Chondrocyte (in vitro differentiated cells): ENCODE measurements around the gene ITPKA. TPM values are rescaled to one million over a fixed set of nuclear protein-coding genes. Genes with fewer than 3 reads are reported as not detected.
A peak's percentile ranks its signal among the peaks of the same experiment; 100 is the strongest.

ENCODE experiments used
- DNase-seq: peaks from one replicate; pipeline ENCODE4 v3.0.0; 2021; ENCODE audit warnings: mixed read lengths, low spot score
- H3K27ac Mint-ChIP-seq: one replicate; pipeline ENCODE4 v1.8.0; 2021; ENCODE audit warnings: mild to moderate bottlenecking, moderate library complexity, mixed read lengths; ENCODE audit not compliant: unreplicated experiment
- H3K27me3 Mint-ChIP-seq: 2 replicates; pipeline ENCODE4 v1.8.0; 2021; ENCODE audit warnings: low read depth, mixed read lengths
- H3K36me3 Mint-ChIP-seq: 2 replicates; pipeline ENCODE4 v1.8.0; 2021; ENCODE audit warnings: low read depth, mixed read lengths
- H3K4me1 Mint-ChIP-seq: 2 replicates; pipeline ENCODE4 v1.8.0; 2021; ENCODE audit warnings: low read depth, mild to moderate bottlenecking, mixed read lengths
- H3K4me3 Mint-ChIP-seq: one replicate; pipeline ENCODE4 v1.8.0; 2021; ENCODE audit warnings: mild to moderate bottlenecking, moderate library complexity, mixed read lengths; ENCODE audit not compliant: unreplicated experiment
- H3K9me3 Mint-ChIP-seq: 2 replicates; pipeline ENCODE4 v1.8.0; 2021; ENCODE audit warnings: low read depth, mixed read lengths
- total RNA-seq: library from RNA; stranded (reverse); gene quantifications from 3 replicates; pipeline ENCODE4 v1.2.1, GENCODE V29; 2021
- TF ChIP-seq, protein P1 (sequence below): fragments of 200-600 bp; sonication (generic); IDR thresholded peaks from 2 replicates; pipeline ENCODE4 v1.5.0; 2021; ENCODE audit warnings: antibody characterized with exemption, mild to moderate bottlenecking, moderate library complexity

The ITPKA gene
- total RNA-seq, 1 donor from 2014 or later: 0.32 TPM

DNA sequence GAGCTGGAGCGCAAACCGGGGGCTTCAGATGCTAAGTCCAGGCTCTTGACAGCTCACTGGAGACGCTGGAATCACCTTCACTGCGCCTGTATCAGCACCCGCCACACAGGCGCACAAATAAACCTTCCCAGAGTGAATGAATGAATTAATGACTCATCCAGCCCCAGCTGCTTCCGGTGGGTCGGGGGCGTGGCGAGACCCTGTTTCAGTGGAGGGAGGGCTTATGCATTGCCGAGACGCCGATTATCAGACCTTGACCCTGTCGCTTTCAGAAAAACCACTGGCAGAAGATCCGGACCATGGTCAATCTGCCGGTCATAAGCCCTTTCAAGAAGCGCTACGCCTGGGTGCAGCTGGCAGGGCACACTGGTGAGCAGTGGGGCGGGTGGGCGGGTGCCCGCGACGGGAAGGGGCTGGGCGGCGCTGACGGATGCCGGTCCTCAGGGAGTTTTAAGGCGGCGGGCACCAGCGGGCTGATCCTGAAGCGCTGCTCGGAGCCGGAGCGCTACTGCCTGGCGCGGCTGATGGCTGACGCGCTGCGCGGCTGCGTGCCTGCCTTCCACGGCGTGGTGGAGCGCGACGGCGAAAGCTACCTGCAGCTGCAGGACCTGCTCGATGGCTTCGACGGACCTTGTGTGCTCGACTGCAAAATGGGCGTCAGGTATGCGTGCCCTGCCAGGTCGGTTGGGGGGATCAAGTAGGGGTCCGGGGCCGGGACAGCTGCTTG is 7.7 kb downstream of the ITPKA start:
- Mint-ChIP-seq H3K4me3 (peak overlapping the region; percentile 59), H3K27me3 (peaks cover 64% of the 10 kb centered on the region), H3K36me3 (peaks cover 1% of the 10 kb centered on the region), H3K4me1 (peaks cover 16% of the 10 kb centered on the region), H3K27ac (no peak overlapping the region), H3K9me3 (no peaks in the 10 kb centered on the region)
- TF ChIP-seq, protein P1, sequence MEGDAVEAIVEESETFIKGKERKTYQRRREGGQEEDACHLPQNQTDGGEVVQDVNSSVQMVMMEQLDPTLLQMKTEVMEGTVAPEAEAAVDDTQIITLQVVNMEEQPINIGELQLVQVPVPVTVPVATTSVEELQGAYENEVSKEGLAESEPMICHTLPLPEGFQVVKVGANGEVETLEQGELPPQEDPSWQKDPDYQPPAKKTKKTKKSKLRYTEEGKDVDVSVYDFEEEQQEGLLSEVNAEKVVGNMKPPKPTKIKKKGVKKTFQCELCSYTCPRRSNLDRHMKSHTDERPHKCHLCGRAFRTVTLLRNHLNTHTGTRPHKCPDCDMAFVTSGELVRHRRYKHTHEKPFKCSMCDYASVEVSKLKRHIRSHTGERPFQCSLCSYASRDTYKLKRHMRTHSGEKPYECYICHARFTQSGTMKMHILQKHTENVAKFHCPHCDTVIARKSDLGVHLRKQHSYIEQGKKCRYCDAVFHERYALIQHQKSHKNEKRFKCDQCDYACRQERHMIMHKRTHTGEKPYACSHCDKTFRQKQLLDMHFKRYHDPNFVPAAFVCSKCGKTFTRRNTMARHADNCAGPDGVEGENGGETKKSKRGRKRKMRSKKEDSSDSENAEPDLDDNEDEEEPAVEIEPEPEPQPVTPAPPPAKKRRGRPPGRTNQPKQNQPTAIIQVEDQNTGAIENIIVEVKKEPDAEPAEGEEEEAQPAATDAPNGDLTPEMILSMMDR: no peak
- DNase-seq: no peak

DNA sequence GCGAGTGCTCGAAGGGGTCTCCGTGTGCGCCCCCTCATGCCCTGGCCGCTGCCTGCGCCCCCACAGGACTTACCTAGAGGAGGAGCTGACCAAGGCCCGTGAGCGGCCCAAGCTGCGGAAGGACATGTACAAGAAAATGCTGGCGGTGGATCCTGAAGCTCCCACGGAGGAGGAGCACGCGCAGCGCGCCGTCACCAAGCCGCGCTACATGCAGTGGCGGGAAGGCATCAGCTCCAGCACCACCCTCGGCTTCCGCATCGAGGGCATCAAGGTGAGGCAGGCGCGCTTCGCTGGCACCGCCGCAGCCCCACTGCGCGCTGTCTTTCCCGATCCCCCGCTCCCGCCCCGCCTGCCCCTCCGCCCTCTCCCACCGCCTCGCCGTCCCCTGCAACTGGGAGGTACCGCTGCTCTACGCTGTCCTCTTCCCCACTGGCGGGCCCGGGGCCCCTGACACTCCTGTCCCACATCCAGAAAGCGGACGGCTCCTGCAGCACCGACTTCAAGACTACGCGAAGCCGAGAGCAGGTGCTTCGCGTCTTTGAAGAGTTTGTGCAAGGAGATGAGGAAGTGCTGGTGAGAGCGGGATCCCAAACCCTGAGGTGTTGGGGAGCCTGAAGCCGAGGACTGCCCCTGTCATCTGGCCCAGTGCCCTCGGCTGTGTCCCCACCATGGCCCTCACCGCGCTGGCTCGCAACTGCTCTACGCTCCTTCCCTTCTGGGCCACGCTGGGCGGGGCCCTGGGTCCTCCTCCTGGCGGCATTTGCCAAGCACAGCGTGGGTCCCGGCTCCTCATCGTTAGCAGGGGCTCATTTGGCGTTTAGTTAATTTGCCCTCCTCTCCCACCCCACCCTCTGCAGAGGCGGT is 8.5 kb downstream of the ITPKA start:
- no peak for DNase-seq
- Mint-ChIP-seq H3K9me3 (no peaks in the 10 kb centered on the region), H3K27me3 (peaks cover 56% of the 10 kb centered on the region), H3K27ac (no peak overlapping the region), H3K36me3 (peaks cover 1% of the 10 kb centered on the region), H3K4me1 (peaks cover 16% of the 10 kb centered on the region), H3K4me3 (peak overlapping the region; percentile 57)
- TF ChIP-seq, protein P1: no peak

DNA sequence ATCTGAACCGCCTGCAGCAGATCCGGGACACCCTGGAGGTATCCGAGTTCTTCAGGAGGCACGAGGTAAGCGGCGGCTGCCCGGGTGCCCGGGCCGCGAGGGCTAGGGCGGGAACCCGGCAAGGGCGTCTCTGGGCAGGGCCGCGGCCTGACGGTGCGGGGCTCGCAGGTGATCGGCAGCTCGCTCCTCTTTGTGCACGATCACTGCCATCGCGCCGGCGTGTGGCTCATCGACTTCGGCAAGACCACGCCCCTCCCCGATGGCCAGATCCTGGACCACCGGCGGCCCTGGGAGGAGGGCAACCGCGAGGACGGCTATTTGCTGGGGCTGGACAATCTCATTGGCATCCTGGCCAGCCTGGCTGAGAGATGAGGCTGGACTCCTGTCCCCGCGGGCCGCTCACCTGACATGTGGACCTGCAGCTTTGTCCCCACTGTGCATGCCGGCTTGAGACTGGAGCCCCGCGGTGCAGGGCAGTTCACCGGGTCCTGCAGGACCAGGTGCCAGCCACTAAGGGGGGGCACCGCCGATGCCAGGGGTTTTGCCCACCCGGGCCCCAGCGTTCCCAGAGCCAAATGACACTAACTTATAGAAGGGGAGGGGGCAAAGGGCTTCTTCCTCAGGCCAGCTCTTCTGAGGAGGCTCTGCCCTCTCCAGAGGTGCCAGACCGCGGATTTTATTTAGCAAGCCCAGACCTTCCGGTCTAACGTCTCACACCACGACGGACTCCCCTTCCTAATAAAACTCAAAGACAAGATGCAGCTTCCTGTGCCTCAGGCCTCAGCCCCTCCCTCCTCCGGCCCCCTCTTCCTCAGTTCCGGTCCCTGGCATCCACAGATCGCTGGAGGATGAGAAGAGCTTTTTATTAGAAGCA is 9.4 kb downstream of the ITPKA start:
- TF ChIP-seq, protein P1: no peak
- H3K27ac Mint-ChIP-seq: no peak overlapping the region
- no peaks in the 10 kb centered on the region for H3K9me3 Mint-ChIP-seq
- H3K4me1 Mint-ChIP-seq: peaks cover 16% of the 10 kb centered on the region
- H3K27me3 Mint-ChIP-seq: peaks cover 50% of the 10 kb centered on the region
- H3K36me3 Mint-ChIP-seq: no peaks in the 10 kb centered on the region
- peak overlapping the region; percentile 57 for H3K4me3 Mint-ChIP-seq
- no peak for DNase-seq

DNA sequence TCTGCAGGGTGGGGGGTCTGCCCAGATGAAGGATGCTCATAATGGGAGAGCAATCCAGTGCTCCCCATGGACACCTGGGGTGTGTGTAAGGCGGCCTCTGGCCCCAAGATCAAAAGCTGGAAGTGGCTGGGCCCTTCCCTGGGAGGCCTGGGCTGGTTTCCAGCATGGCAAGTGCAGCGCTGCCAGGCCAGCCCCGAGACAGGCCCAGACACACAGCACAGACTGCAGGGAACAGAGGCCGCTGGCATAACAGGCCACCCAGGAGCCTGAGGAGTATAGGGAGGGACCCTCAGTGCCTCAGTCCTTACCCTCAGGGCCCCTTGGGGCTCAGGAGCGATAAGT is 10.0 kb downstream of the ITPKA start:
- TF ChIP-seq, protein P1: no peak
- no peak overlapping the region for H3K27ac Mint-ChIP-seq
- H3K4me3 Mint-ChIP-seq: no peak overlapping the region
- DNase-seq: no peak
- no peaks in the 10 kb centered on the region for H3K9me3 Mint-ChIP-seq
- peaks cover 16% of the 10 kb centered on the region for H3K4me1 Mint-ChIP-seq
- H3K36me3 Mint-ChIP-seq: no peaks in the 10 kb centered on the region
- peaks cover 45% of the 10 kb centered on the region for H3K27me3 Mint-ChIP-seq
